Bronchial epithelial cell (primary cell): ENCODE data around the gene KLK13. TPM values are rescaled to one million over a fixed set of nuclear protein-coding genes. Genes with fewer than 3 reads are reported as not detected.

ENCODE experiments used
- DNase-seq: peaks from one replicate; pipeline ENCODE4 v3.0.0-alpha.2; 2010; ENCODE audit warnings: low read depth
- FAIRE-seq: peaks from 2 replicates; lab custom pipeline; 2011; peaks lifted over from hg19 to GRCh38; lab: Jason Lieb, UNC
- H3K27me3 ChIP-seq: 2 replicates; pipeline ENCODE4 v1.5.1; 2011; ENCODE audit warnings: low read length; ENCODE audit not compliant: control insufficient read depth, insufficient read depth
- H3K36me3 ChIP-seq: 2 replicates; pipeline ENCODE4 v1.5.1; 2011; ENCODE audit warnings: low read length; ENCODE audit not compliant: control insufficient read depth, insufficient read depth
- H3K4me3 ChIP-seq: 2 replicates; pipeline ENCODE4 v1.5.1; 2011; ENCODE audit warnings: mild to moderate bottlenecking, low read depth, low read length, control low read depth
- total RNA-seq: library from RNA; depleted of rRNA; stranded (reverse); fragments of >200 nt; gene quantifications from 2 replicates; pipeline ENCODE4 v1.2.1, GENCODE V29; 2014
- TF ChIP-seq, protein P1 (sequence below): IDR thresholded peaks from 2 replicates; pipeline ENCODE4 v1.5.1; 2011; ENCODE audit warnings: mild to moderate bottlenecking, moderate library complexity, low read length, control low read depth, inconsistent platforms; ENCODE audit not compliant: insufficient read depth, severe bottlenecking

The KLK13 gene
- total RNA-seq, 1 donor from 2014 or later = 0.26 TPM

DNA sequence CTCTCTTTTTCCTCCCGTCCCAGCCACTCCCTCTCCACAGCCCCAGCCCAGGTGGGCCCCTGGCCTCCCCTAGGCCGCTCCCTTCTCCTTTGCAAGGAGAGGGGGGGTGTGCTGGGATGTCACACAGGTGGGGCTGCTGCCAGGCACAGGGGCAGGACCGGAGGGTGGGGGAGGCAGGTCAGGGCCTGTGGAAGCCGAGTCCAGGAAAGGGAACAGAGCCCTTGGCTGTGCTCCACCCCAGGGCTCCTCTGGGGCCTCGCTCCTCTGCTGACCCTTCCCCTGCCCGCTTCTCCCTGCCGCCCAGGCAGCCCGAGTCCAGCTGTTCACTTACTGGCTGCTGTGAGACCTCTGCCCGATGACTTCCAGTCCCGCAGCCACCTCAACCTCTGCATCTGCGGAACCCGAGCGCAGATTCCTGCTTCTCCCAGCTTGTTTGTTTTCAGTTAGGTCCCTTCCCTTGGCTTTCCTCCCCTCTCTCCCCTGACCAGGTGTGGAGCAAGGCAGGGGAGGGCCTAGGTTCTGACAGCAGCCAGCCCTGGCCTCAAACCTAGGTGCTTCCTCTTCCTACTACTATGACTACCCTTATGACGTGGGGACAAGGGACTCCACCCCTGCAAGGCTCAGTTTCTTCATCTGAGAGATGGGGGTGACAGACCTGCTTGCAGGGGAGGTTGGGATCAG, 37.6 kb downstream of the KLK13 start:
- H3K4me3 ChIP-seq = peak overlapping the region; percentile 25
- DNase-seq (no peak), FAIRE-seq (no peak)
- H3K27me3 ChIP-seq = peaks cover 2% of the 10 kb centered on the region
- TF ChIP-seq, protein P1, sequence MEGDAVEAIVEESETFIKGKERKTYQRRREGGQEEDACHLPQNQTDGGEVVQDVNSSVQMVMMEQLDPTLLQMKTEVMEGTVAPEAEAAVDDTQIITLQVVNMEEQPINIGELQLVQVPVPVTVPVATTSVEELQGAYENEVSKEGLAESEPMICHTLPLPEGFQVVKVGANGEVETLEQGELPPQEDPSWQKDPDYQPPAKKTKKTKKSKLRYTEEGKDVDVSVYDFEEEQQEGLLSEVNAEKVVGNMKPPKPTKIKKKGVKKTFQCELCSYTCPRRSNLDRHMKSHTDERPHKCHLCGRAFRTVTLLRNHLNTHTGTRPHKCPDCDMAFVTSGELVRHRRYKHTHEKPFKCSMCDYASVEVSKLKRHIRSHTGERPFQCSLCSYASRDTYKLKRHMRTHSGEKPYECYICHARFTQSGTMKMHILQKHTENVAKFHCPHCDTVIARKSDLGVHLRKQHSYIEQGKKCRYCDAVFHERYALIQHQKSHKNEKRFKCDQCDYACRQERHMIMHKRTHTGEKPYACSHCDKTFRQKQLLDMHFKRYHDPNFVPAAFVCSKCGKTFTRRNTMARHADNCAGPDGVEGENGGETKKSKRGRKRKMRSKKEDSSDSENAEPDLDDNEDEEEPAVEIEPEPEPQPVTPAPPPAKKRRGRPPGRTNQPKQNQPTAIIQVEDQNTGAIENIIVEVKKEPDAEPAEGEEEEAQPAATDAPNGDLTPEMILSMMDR = no peak
- no peaks in the 10 kb centered on the region for H3K36me3 ChIP-seq

DNA sequence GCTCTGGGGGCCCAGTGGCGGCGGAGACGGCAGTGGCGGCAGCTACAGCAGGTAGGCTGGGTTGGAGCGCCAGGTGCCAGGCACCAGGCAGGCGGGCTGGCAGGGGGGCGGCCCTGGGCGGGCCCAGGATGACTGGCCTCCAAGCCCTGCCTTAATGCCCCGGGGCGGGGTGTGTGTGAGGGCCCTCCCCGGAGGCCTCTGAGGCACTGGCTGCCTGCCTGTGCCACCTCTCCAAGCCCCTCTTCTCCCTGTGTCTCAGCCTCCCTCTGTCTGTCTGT, 38.4 kb downstream of the KLK13 start, which contains the start of gene KLK11:
Gene KLK11 (minus strand): TSS at position 63 of the 278 bp plus-strand sequence. CDS start 985 bp downstream, outside the sequence.
- Histone ChIP-seq H3K36me3 (no peaks in the 10 kb centered on the region), H3K4me3 (peak within 1 kb of the TSS; percentile 27), H3K27me3 (peaks cover 2% of the 10 kb centered on the region)
- no peak for DNase-seq
- TF ChIP-seq, protein P1 = no peak
- no peak for FAIRE-seq

- Histone ChIP-seq H3K36me3 (no peaks in the 10 kb centered on the region), H3K4me3 (peak overlapping the region; percentile 27), H3K27me3 (peaks cover 2% of the 10 kb centered on the region)
- no peak for DNase-seq
- TF ChIP-seq, protein P1 = no peak
- FAIRE-seq = no peak
Observed at GRCh38 chr19:51025809-51026553, 38.9 kb downstream of the KLK13 start.

DNA sequence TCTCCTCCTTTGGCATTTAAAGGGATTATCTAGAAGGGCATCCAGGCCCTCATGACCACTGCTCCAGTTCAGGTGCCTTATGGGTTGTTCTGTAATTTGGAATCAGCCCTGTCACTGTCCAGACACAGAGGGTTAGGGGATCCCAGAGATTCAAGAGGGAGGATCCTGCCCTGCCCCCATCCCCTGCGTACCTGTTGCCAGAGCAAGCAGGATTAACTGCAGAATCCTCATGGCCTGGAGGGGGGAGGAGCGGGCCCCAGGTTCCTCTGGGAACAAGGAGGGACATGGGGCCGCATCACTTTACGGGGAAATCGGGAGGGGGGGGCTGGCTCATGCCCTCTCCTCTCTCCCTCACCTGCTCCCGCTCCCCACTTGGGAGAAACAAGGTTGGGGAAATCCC, 39.5 kb downstream of the KLK13 start:
- H3K4me3 ChIP-seq = no peak overlapping the region
- no peak for FAIRE-seq
- TF ChIP-seq, protein P1 = no peak

DNA sequence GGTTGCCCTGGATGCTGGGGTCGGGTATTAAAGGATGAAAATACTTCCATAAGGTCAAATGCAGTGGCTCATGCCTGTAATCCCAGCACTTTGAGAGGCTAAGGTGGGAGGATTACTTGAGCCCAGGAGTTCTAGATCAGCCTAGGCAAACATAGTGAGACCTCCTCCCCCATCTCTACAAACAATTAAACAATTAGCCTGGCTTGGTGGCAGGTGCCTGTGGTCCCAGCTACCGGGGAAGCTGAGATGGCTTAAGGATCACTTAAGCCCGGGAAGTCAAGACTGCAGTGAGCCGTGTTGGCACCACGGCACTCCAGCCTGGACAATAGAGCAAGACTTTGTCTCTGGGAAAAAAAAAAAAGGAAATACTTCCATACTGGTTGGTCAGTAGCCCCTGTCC, 40.0 kb downstream of the KLK13 start:
- Histone ChIP-seq H3K36me3 (no peaks in the 10 kb centered on the region), H3K27me3 (peaks cover 2% of the 10 kb centered on the region), H3K4me3 (no peak overlapping the region)
- FAIRE-seq (no peak), DNase-seq (no peak)
- TF ChIP-seq, protein P1 = no peak

More for the DNA sequence above, 39.5 kb downstream of the KLK13 start:
- no peak for DNase-seq
- Histone ChIP-seq H3K27me3 (peaks cover 2% of the 10 kb centered on the region), H3K36me3 (no peaks in the 10 kb centered on the region)
